Activated naive CD8-positive, alpha-beta T cell treated with anti-CD3 and anti-CD28 coated beads, Interleukin-2, amount 10 ng/mL, durations not matched to agents 7 days and 5 days (primary cell): ENCODE data around the gene CSHL1. TPM values are rescaled to one million over a fixed set of nuclear protein-coding genes. Genes with fewer than 3 reads are reported as not detected.
A peak's percentile ranks its signal among the peaks of the same experiment; 100 is the strongest.
"Not testable (repeated sequence)": the region's sequence is repeated elsewhere in the genome, so short reads cannot be mapped to it uniquely, and the experiment has no call there.

Source experiments
- ATAC-seq: fragments of 150-1000 bp; cut with Tn5 transposase; one replicate; pipeline ENCODE4 v1.10.0; 2021; ENCODE audit warnings: low read depth, moderate library complexity
- POLR2A ChIA-PET: fragments of 350-600 bp; sonication (Branson Sonifier 250); formaldehyde crosslinking; loops from one replicate; lab custom pipeline; 2021; ENCODE audit warnings: antibody characterized with exemption; lab: Charles Lee
- DNase-seq: peaks from one replicate; pipeline ENCODE4 v3.0.0; 2021
- H3K27ac Mint-ChIP-seq: one replicate; pipeline ENCODE4 v1.8.0; 2022; ENCODE audit warnings: mild to moderate bottlenecking, mixed read lengths
- H3K27me3 Mint-ChIP-seq: one replicate; pipeline ENCODE4 v1.8.0; 2022; ENCODE audit warnings: mild to moderate bottlenecking, moderate library complexity, mixed read lengths
- H3K36me3 Mint-ChIP-seq: one replicate; pipeline ENCODE4 v1.8.0; 2021; ENCODE audit warnings: mild to moderate bottlenecking, mixed read lengths
- H3K4me1 Mint-ChIP-seq: one replicate; pipeline ENCODE4 v1.8.0; 2021; ENCODE audit warnings: mixed read lengths
- H3K4me3 Mint-ChIP-seq: one replicate; pipeline ENCODE4 v1.8.0; 2022; ENCODE audit warnings: mild to moderate bottlenecking, moderate library complexity, mixed read lengths
- H3K9me3 Mint-ChIP-seq: one replicate; pipeline ENCODE4 v1.8.0; 2021; ENCODE audit warnings: mixed read lengths
- total RNA-seq, 2 experiments: library from RNA; stranded (reverse); gene quantifications; one replicate each; pipeline ENCODE4 v1.2.3, GENCODE V29; 2021

Gene CSHL1
- total RNA-seq, 2 experiments from 2014 or later, result not detected

DNA sequence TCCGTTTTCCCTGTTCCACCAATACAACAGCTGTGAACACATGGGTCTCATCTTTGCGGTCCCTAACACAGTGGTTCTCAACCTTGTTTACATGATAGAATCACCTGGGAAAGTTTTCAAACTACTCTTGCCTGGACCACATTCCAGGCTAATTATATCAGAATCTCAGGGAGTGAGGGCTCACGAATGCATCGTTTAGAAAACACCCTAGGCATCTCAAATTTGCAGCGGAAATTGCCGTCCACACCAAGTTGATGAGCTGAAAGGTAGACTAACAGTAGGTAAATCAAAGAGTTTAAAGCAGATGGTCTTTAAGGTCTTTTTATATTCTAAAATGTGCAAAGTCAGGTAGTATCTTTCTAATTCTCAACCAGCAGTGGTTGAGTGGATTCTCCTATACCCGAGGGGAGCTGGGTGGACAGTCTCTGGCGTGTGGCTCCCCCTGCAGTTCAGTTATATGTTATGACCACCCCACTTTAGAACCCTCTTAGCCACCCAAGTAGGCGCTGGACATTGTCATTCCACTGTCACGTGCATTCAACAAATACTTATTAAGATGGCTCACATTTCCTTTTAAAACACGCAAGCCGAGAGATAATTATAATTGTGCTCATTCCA lies 3.8 kb downstream of the CSHL1 start:
- H3K27ac Mint-ChIP-seq, H3K27me3 Mint-ChIP-seq, H3K9me3 Mint-ChIP-seq, H3K4me1 Mint-ChIP-seq, POLR2A ChIA-PET, DNase-seq, H3K36me3 Mint-ChIP-seq, H3K4me3 Mint-ChIP-seq: not testable (repeated sequence)
- ATAC-seq, result peak; percentile 57

DNA sequence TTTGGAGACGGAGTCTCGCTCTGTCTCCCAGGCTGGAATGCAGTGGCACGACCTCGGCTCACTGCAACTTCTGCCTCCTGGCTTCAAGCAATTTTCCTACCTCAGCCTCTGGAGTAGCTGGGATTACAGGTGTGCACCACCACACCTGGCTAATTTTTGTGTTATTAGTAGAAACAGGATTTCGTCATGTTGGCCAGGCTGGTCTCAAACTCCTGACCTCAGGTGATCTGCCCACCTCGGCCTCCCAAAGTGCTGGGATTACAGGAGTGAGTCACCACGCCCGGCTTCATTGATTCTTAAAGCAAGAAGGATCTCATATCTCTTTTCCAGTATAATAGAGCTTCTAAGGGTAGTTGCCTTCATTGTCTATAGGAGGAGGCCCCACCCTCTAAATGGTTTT lies 6.3 kb downstream of the CSHL1 start:
- not testable (repeated sequence) for H3K4me3 Mint-ChIP-seq, ATAC-seq, H3K9me3 Mint-ChIP-seq, H3K36me3 Mint-ChIP-seq, H3K4me1 Mint-ChIP-seq, H3K27ac Mint-ChIP-seq, DNase-seq
- POLR2A ChIA-PET, result interaction anchor here (0.7 kb wide), 1 partner anchor 25 kb away, joined by 5 read pairs; no protein-coding TSS in a partner anchor
- H3K27me3 Mint-ChIP-seq, result peaks cover 15% of the 10 kb centered on the region

DNA sequence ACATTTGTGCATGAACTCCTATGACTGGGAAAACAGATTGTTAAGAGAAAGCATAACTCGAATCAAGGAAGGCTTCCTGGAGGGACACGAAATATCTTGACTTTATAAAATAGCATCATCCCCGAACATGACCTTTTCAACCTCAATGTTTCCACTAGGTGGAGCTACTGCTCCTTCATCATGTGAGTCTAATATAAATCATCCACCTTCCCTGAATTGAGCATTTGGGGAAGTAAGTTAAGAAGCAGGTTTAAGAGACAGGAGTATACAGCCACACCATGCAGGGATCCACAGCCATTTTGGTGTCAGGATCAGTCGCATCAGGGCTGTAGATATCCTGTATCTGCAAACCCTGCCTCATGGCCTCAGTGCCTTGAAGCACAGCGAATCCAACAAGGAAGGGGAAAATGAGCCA lies 7.3 kb downstream of the CSHL1 start:
- POLR2A ChIA-PET, H3K36me3 Mint-ChIP-seq, H3K27ac Mint-ChIP-seq, H3K4me1 Mint-ChIP-seq, H3K9me3 Mint-ChIP-seq, H3K4me3 Mint-ChIP-seq, DNase-seq: not testable (repeated sequence)
- peaks cover 15% of the 10 kb centered on the region for H3K27me3 Mint-ChIP-seq
- ATAC-seq, result peak; percentile 55

DNA sequence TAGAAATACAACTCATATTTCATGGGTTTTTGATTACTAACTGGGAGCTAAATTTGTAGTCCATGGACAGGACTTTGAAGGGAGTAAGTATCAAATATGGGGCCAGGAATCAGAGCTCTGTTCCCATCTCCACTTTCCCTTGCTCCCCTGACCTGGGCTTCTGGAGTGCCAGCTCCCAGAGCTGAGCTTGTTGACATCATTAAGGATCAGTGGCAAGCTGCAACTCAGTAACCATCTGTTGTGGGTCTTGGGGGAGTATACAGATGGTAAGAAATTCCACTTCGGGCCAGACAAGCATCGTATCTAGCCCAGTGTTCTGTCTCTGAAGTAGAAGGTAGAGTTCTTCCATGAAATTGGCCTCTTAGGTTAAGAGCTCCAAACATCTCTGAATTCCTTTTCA lies 9.1 kb downstream of the CSHL1 start:
- DNase-seq, H3K9me3 Mint-ChIP-seq, ATAC-seq, H3K27ac Mint-ChIP-seq, H3K4me3 Mint-ChIP-seq, H3K36me3 Mint-ChIP-seq, H3K4me1 Mint-ChIP-seq: not testable (repeated sequence)
- POLR2A ChIA-PET, result interaction anchor here (0.8 kb wide), 1 partner anchor 92 kb away, joined by 3 read pairs; no protein-coding TSS in a partner anchor
- H3K27me3 Mint-ChIP-seq, result peaks cover 15% of the 10 kb centered on the region

DNA sequence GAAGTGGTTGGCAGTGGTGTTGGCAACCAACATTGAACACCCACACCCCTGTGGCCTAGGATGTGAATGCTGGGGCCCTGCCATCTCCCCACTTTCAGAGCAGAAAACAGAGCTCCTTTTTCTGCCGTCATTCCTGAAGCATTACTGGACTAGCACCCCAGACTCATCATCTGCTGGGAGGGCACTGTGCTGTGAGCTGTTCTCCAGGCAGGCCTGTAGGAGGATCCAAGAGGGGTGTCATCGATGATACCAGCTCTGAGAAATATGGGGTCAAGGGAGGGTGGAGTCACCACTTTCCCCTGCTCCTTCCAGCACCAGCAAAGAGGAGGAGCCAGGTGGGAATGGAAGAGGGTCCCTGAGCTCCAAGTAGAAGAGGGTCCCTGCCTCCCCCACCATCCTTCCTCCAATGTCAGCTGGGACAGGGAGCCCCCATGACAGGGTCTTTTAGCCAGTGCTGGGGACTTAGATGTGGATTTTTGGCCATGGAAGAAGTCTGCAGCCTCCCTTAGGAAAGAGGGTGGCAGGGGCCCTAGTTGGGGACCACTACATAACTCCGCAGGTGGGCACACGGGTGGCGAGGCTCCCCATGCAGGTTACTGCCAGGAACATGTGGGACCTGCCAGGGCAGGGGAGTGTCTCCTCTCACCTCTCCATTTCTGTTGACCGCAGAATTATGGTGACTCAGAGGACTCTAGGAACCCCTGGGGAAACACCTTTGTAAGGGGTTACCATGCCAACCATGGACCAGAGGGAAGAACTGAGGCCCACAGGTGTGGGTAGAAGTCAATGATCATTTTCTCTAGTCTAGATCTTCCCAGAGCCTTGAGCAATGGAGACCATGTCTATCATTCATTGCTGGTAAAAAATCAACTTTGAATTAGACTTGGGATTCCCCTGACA lies 11.9 kb downstream of the CSHL1 start:
- H3K9me3 Mint-ChIP-seq, H3K27ac Mint-ChIP-seq, H3K4me3 Mint-ChIP-seq, POLR2A ChIA-PET, H3K4me1 Mint-ChIP-seq, DNase-seq, ATAC-seq, H3K36me3 Mint-ChIP-seq: not testable (repeated sequence)
- H3K27me3 Mint-ChIP-seq, result peaks cover 17% of the 10 kb centered on the region

DNA sequence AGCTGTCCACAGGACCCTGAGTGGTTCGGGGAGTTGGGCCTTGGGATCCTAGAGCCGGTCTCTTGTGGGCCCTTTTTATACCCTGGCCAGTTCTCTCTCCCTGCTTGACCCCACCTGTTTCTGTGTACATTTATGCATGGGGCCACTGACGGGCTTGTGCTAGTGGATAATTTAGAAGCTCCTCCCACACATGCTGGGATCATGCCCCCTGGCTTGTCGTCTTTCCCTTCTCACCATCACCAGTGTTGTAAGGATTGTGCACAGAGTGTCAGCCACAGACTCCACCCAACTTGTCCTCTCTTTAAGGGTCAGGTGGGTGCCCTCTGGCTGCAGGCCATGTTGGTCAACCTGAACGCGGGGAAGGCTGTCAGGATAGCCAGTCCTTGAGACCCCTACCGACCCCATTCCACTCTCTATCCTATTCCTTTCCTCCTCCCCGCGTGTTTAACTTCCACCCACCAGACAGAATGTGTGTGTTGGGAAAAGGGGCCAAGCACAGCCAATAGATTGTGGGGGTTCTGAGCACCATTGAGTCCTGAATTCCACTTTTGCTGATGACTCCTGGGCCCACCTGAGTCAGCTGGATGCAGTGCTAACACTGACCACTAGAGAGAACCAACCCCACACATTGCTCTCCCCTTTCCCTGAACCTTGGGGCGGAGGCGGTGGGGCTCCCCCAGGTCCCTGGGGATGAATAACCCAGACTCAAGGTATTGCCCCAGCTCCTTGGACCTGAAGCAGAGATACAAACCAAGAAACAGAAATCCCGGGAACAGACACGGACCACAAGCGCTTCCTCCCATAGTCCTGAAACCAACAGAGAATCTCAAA lies 14.3 kb downstream of the CSHL1 start, which contains the start of gene CSH1:
Gene CSH1, minus strand, starts transcription at position 51 of the 831 bp plus-strand sequence. CDS start 63 bp downstream, outside the sequence.
- H3K27ac Mint-ChIP-seq, H3K4me3 Mint-ChIP-seq, DNase-seq, H3K4me1 Mint-ChIP-seq, H3K9me3 Mint-ChIP-seq, POLR2A ChIA-PET, ATAC-seq, H3K36me3 Mint-ChIP-seq: not testable (repeated sequence)
- H3K27me3 Mint-ChIP-seq, result peaks cover 29% of the 10 kb centered on the region

DNA sequence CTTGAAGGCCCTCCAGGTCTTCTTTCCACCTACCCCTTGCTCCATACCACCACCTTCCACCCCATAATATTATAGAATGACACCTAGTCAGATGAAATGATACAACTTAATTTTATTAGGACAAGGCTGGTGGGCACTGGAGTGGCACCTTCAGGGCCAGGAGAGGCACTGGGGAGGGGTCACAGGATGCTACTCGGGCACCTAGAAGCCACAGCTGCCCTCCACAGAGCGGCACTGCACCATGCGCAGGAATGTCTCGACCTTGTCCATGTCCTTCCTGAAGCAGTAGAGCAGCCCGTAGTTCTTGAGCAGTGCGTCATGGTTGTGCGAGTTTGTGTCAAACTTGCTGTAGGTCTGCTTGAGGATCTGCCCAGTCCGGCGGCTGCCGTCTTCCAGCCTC lies 16.2 kb downstream of the CSHL1 start:
- H3K36me3 Mint-ChIP-seq, H3K9me3 Mint-ChIP-seq, H3K4me3 Mint-ChIP-seq, DNase-seq, H3K4me1 Mint-ChIP-seq, ATAC-seq, H3K27ac Mint-ChIP-seq, POLR2A ChIA-PET: not testable (repeated sequence)
- peaks cover 22% of the 10 kb centered on the region for H3K27me3 Mint-ChIP-seq

DNA sequence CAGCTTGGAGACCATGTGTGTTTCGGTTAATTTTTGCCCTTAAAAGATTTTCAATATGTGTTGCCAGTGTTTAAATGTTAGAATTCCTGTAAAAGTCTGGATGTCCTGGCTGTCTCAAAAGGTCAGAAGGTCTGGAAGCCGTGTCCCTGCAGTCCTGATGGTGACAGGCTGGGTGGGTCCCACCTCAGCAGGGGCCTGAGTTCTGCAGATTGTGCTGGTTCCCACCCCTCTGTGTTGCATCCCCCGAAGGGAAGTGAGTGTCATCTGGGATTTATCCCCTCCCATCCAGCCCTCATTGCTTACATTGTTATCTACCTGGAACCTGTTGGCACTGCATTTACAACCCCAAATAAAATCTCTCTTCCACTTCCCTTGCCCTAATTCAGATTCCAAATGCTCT lies 17.0 kb downstream of the CSHL1 start:
- H3K27ac Mint-ChIP-seq, POLR2A ChIA-PET, DNase-seq, H3K4me1 Mint-ChIP-seq, H3K9me3 Mint-ChIP-seq, ATAC-seq, H3K36me3 Mint-ChIP-seq, H3K4me3 Mint-ChIP-seq: not testable (repeated sequence)
- H3K27me3 Mint-ChIP-seq, result peaks cover 23% of the 10 kb centered on the region

DNA sequence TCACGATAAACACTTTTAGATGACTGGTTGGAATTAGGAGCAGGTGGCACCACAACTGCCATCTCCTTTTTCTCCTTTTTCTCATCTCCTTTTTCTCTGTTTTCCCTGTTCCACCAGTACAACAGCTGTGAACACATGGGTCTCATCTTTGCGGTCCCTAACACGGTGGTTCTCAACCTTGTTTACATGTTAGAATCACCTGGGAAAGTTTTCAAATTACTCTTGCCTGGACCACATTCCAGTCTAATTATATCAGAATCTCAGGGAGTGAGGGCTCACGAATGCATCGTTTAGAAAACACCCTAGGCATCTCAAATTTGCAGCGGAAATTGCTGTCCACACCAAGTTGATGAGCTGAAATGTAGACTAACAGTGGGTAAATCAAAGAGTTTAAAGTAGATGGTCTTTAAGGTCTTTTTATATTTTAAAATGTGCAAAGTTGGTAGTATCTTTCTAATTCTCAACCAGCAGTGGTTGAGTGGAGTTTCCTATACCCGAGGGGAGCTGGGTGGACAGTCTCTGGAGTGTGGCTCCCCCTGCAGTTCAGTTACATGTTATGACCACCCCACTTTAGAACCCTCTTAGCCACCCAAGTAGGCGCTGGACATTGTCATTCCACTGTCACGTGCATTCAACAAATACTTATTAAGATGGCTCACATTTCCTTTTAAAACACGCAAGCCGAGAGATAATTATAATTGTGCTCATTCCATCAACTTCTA lies 18.6 kb downstream of the CSHL1 start:
- H3K36me3 Mint-ChIP-seq, ATAC-seq, POLR2A ChIA-PET, H3K4me3 Mint-ChIP-seq, H3K4me1 Mint-ChIP-seq, H3K9me3 Mint-ChIP-seq, DNase-seq, H3K27ac Mint-ChIP-seq: not testable (repeated sequence)
- peaks cover 25% of the 10 kb centered on the region for H3K27me3 Mint-ChIP-seq

DNA sequence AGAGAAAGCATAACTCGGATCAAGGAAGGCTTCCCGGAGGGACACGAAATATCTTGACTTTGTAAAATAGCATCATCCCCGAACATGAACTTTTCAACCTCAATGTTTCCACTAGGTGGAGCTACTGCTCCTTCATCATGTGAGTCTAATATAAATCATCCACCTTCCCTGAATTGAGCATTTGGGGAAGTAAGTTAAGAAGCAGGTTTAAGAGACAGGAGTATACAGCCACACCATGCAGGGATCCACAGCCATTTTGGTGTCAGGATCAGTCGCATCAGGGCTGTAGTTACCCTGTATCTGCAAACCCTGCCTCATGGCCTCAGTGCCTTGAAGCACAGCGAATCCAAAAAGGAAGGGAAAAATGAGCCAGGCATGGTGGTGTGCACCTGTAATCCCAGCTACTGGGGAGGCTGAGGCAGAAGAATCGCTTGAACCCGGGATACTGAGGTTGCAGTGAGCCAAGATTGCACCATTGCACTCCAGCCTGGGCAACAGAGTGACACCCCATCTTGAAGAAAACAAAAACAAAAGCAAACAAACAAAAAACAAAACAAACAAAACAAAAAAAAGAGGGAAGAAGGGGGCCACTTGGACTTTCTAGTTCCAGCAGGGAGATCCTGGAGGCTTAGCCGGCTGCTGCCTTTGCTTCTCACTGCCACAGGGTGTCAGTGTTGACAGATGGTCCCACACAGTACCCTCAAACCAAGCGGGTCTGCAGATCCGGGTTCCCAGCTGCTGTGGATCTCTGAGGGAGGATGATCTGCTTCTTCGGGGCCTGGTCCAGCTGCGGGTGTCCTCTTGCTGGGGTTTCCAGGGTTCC lies 21.8 kb downstream of the CSHL1 start:
- H3K27ac Mint-ChIP-seq, H3K4me1 Mint-ChIP-seq, POLR2A ChIA-PET, H3K4me3 Mint-ChIP-seq, DNase-seq, H3K9me3 Mint-ChIP-seq, H3K36me3 Mint-ChIP-seq: not testable (repeated sequence)
- peaks cover 30% of the 10 kb centered on the region for H3K27me3 Mint-ChIP-seq
- ATAC-seq, result peak; percentile 72

DNA sequence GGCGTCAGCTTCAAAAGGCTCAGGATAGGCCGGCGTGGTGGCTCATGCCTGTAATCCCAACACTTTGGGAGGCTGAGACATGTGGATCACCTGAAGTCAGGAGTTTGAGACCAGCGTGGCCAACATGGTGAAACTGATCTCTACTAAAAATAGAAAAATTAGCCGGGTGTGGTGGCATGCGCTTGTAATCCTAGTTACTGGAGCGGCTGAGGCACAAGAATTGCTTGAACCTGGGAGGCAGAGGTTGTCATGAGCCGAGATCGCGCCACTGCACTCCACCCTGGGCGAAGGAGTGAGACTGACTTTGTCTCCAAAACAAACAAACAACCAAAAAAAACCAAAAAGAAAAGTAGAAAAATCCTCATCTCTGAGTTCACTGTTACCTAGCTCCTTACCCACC lies 25.9 kb downstream of the CSHL1 start:
- H3K4me1 Mint-ChIP-seq, DNase-seq, H3K4me3 Mint-ChIP-seq, H3K9me3 Mint-ChIP-seq, POLR2A ChIA-PET, H3K27ac Mint-ChIP-seq, ATAC-seq, H3K36me3 Mint-ChIP-seq: not testable (repeated sequence)
- peaks cover 16% of the 10 kb centered on the region for H3K27me3 Mint-ChIP-seq

DNA sequence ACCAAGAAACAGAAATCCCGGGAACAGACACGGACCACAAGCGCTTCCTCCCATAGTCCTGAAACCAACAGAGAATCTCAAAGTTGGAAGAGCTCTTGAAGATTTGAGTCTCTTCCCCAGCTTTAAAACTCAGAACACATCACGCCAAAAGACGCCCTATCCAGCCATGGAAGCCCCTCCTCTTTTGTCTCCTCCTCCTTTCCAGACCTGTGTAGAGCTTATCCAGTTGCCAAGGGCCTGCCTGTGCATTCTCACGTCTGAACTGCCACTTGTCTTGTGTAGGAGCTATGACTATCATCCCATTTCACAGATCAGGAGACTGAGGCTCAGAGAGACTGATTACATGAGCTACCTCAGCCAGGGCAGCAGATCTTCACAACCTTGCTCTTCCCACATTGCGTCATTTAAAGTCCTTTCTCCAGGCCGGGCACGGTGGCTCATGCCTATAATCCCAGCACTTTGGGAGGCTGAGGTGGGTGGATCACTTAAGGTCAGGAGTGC lies 28.4 kb downstream of the CSHL1 start:
- POLR2A ChIA-PET, result interaction anchor here (1.3 kb wide), 1 partner anchor 34 kb away, joined by 3 read pairs; no protein-coding TSS in a partner anchor
- H3K27ac Mint-ChIP-seq, result not testable (repeated sequence)

More for the DNA sequence above, 28.4 kb downstream of the CSHL1 start:
- H3K4me1 Mint-ChIP-seq, DNase-seq, H3K9me3 Mint-ChIP-seq, ATAC-seq, H3K4me3 Mint-ChIP-seq, H3K36me3 Mint-ChIP-seq: not testable (repeated sequence)
- peaks cover 14% of the 10 kb centered on the region for H3K27me3 Mint-ChIP-seq
